ENCODE data around the gene DNAJC1.
"Not testable (repeated sequence)": the region's sequence is repeated elsewhere in the genome, so short reads cannot be mapped to it uniquely, and the experiment has no call there.

- not testable (repeated sequence) for TF ChIP-seq POLR2A, CTCF (IDR thresholded peaks at IDR 0.05)
These were observed 28.7 kb upstream of the DNAJC1 start for GRCh38 chr10:22032268-22032667.
